Measurements from ENCODE around the gene MARCHF7. TPM values are rescaled to one million over a fixed set of nuclear protein-coding genes. Genes with fewer than 3 reads are reported as not detected.
"Not testable (repeated sequence)": the region's sequence is repeated elsewhere in the genome, so short reads cannot be mapped to it uniquely, and the experiment has no call there.

The MARCHF7 gene
- total RNA-seq, 1 experiment from 2014 or later = 78.0 TPM

DNA sequence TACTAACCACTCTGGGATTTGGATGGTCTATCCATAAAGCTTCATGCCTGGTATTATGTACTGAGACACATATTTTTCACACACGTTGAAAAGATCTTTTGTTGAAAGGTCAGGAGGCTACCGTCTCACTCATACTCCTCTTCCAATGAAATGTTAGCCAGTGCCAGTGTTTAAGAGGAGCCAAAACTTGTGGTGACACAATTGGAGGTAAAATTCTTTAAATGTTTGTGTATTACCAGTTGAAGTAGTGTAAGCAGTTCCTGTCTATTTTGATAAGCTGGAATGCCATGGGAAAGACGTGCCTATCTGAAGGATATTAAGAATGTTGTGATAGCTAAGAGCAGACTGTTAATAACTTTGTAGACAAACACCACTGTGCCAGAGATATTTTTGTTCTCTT is 32.1 kb downstream of the MARCHF7 start:
- no peak for DNase-seq
- H4K20me1 ChIP-seq (ENCODE audit: insufficient read depth, low read depth, low read length) = peaks cover 11% of the 10 kb centered on the region
- peaks cover 64% of the 10 kb centered on the region for H3K36me3 ChIP-seq (ENCODE audit: insufficient read depth, low read length)
- H3K9me2 ChIP-seq (replicated peaks; ENCODE audit: insufficient read depth, low read length) = no peaks in the 10 kb centered on the region
- H3K9ac ChIP-seq (ENCODE audit: low read length) = no peak overlapping the region
- peaks cover 88% of the 10 kb centered on the region for H3K79me2 ChIP-seq (ENCODE audit: low read length)
- H3K27ac ChIP-seq (ENCODE audit: low read length) = no peak overlapping the region
- H3K4me1 ChIP-seq (ENCODE audit: low read length) = no peaks in the 10 kb centered on the region
- H3K27me3 ChIP-seq (ENCODE audit: low read length) = no peaks in the 10 kb centered on the region
- H2AFZ ChIP-seq (ENCODE audit: low read length) = no peak overlapping the region
- H3K4me2 ChIP-seq (ENCODE audit: low read depth, low read length, poor library complexity, severe bottlenecking) = no peak overlapping the region
- H3K4me3 ChIP-seq (ENCODE audit: low read length) = no peak overlapping the region
- H3K9me3 ChIP-seq (ENCODE audit: low read length) = no peaks in the 10 kb centered on the region

DNA sequence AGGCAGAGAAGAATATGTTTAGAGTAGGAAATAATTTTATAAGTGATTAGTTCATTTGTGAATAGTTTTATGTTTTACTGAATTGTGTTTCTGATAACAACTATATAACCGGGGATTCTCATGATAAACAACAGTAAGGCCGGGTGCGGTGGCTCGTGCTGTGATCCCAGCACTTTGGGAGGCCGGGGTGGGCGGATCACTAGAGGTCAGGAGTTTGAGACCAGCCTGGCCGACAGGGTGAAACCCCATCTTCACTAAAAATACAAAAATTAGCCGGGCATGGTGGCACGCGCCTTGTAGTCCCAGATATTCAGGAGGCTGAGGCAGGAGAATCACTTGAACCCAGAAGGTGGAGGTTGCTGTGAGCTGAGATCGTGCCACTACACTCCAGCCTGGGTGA is 32.9 kb downstream of the MARCHF7 start:
- not testable (repeated sequence) for H3K27ac ChIP-seq (ENCODE audit: low read length); H3K9me2 ChIP-seq (replicated peaks; ENCODE audit: insufficient read depth, low read length); H3K9me3 ChIP-seq (ENCODE audit: low read length); H3K4me3 ChIP-seq (ENCODE audit: low read length); H2AFZ ChIP-seq (ENCODE audit: low read length); DNase-seq; H3K27me3 ChIP-seq (ENCODE audit: low read length); H3K9ac ChIP-seq (ENCODE audit: low read length); H3K4me1 ChIP-seq (ENCODE audit: low read length); H3K4me2 ChIP-seq (ENCODE audit: low read depth, low read length, poor library complexity, severe bottlenecking); H4K20me1 ChIP-seq (ENCODE audit: insufficient read depth, low read depth, low read length)
- peaks cover 86% of the 10 kb centered on the region for H3K79me2 ChIP-seq (ENCODE audit: low read length)
- peaks cover 65% of the 10 kb centered on the region for H3K36me3 ChIP-seq (ENCODE audit: insufficient read depth, low read length)

GRCh38 chr2:159748089-159748488 is 35.8 kb downstream of the MARCHF7 start:
- no peak overlapping the region for H2AFZ ChIP-seq (ENCODE audit: low read length)
- no peak overlapping the region for H3K9ac ChIP-seq (ENCODE audit: low read length)
- no peaks in the 10 kb centered on the region for H3K27me3 ChIP-seq (ENCODE audit: low read length)
- peaks cover 9% of the 10 kb centered on the region for H4K20me1 ChIP-seq (ENCODE audit: insufficient read depth, low read depth, low read length)
- peaks cover 83% of the 10 kb centered on the region for H3K79me2 ChIP-seq (ENCODE audit: low read length)
- no peaks in the 10 kb centered on the region for H3K9me3 ChIP-seq (ENCODE audit: low read length)
- H3K4me2 ChIP-seq (ENCODE audit: low read depth, low read length, poor library complexity, severe bottlenecking) = no peak overlapping the region
- no peak for DNase-seq
- H3K4me3 ChIP-seq (ENCODE audit: low read length) = no peak overlapping the region
- no peaks in the 10 kb centered on the region for H3K9me2 ChIP-seq (replicated peaks; ENCODE audit: insufficient read depth, low read length)
- H3K36me3 ChIP-seq (ENCODE audit: insufficient read depth, low read length) = peaks cover 74% of the 10 kb centered on the region
- H3K4me1 ChIP-seq (ENCODE audit: low read length) = peaks cover 6% of the 10 kb centered on the region; the same call in 1 of the 2 replicates
- H3K27ac ChIP-seq (ENCODE audit: low read length) = no peak overlapping the region

GRCh38 chr2:159750873-159751272 is 38.6 kb downstream of the MARCHF7 start:
- Histone ChIP-seq H3K9me2 (replicated peaks; ENCODE audit: insufficient read depth, low read length) (no peaks in the 10 kb centered on the region), H3K27me3 (ENCODE audit: low read length) (no peaks in the 10 kb centered on the region), H3K27ac (ENCODE audit: low read length) (no peak overlapping the region), H3K79me2 (ENCODE audit: low read length) (peaks cover 87% of the 10 kb centered on the region), H2AFZ (ENCODE audit: low read length) (no peak overlapping the region), H3K9ac (ENCODE audit: low read length) (no peak overlapping the region), H3K9me3 (ENCODE audit: low read length) (no peaks in the 10 kb centered on the region), H4K20me1 (ENCODE audit: insufficient read depth, low read depth, low read length) (peaks cover 23% of the 10 kb centered on the region), H3K4me2 (ENCODE audit: low read depth, low read length, poor library complexity, severe bottlenecking) (no peak overlapping the region), H3K4me1 (ENCODE audit: low read length) (peaks cover 9% of the 10 kb centered on the region; the same call in 1 of the 2 replicates), H3K36me3 (ENCODE audit: insufficient read depth, low read length) (peaks cover 75% of the 10 kb centered on the region), H3K4me3 (ENCODE audit: low read length) (no peak overlapping the region)
- no peak for DNase-seq

GRCh38 chr2:159753797-159754196 is 41.5 kb downstream of the MARCHF7 start:
- no peak for DNase-seq
- H3K4me2 ChIP-seq (ENCODE audit: low read depth, low read length, poor library complexity, severe bottlenecking) = no peak overlapping the region
- H3K4me3 ChIP-seq (ENCODE audit: low read length) = no peak overlapping the region
- no peaks in the 10 kb centered on the region for H3K9me3 ChIP-seq (ENCODE audit: low read length)
- peaks cover 85% of the 10 kb centered on the region for H3K79me2 ChIP-seq (ENCODE audit: low read length)
- H4K20me1 ChIP-seq (ENCODE audit: insufficient read depth, low read depth, low read length) = peaks cover 28% of the 10 kb centered on the region
- peaks cover 67% of the 10 kb centered on the region for H3K36me3 ChIP-seq (ENCODE audit: insufficient read depth, low read length)
- H3K4me1 ChIP-seq (ENCODE audit: low read length) = peaks cover 19% of the 10 kb centered on the region
- no peak overlapping the region for H3K27ac ChIP-seq (ENCODE audit: low read length)
- no peak overlapping the region for H2AFZ ChIP-seq (ENCODE audit: low read length)
- H3K9me2 ChIP-seq (replicated peaks; ENCODE audit: insufficient read depth, low read length) = no peaks in the 10 kb centered on the region
- H3K9ac ChIP-seq (ENCODE audit: low read length) = no peak overlapping the region
- H3K27me3 ChIP-seq (ENCODE audit: low read length) = no peaks in the 10 kb centered on the region

GRCh38 chr2:159755014-159755413 is 42.7 kb downstream of the MARCHF7 start:
- Histone ChIP-seq H2AFZ (ENCODE audit: low read length) (no peak overlapping the region), H3K27me3 (ENCODE audit: low read length) (no peaks in the 10 kb centered on the region), H3K4me3 (ENCODE audit: low read length) (no peak overlapping the region), H3K4me1 (ENCODE audit: low read length) (peaks cover 22% of the 10 kb centered on the region), H3K36me3 (ENCODE audit: insufficient read depth, low read length) (peaks cover 71% of the 10 kb centered on the region), H3K9me3 (ENCODE audit: low read length) (no peaks in the 10 kb centered on the region), H4K20me1 (ENCODE audit: insufficient read depth, low read depth, low read length) (peaks cover 32% of the 10 kb centered on the region), H3K27ac (ENCODE audit: low read length) (no peak overlapping the region), H3K9me2 (replicated peaks; ENCODE audit: insufficient read depth, low read length) (no peaks in the 10 kb centered on the region), H3K9ac (ENCODE audit: low read length) (no peak overlapping the region), H3K4me2 (ENCODE audit: low read depth, low read length, poor library complexity, severe bottlenecking) (no peak overlapping the region), H3K79me2 (ENCODE audit: low read length) (peaks cover 86% of the 10 kb centered on the region)
- DNase-seq = no peak

GRCh38 chr2:159755788-159756187 is 43.5 kb downstream of the MARCHF7 start:
- Histone ChIP-seq H3K9ac (ENCODE audit: low read length) (no peak overlapping the region), H2AFZ (ENCODE audit: low read length) (no peak overlapping the region), H3K27me3 (ENCODE audit: low read length) (no peaks in the 10 kb centered on the region), H3K4me1 (ENCODE audit: low read length) (peaks cover 22% of the 10 kb centered on the region), H3K9me3 (ENCODE audit: low read length) (no peaks in the 10 kb centered on the region), H4K20me1 (ENCODE audit: insufficient read depth, low read depth, low read length) (peaks cover 32% of the 10 kb centered on the region), H3K9me2 (replicated peaks; ENCODE audit: insufficient read depth, low read length) (no peaks in the 10 kb centered on the region), H3K36me3 (ENCODE audit: insufficient read depth, low read length) (peaks cover 78% of the 10 kb centered on the region), H3K4me2 (ENCODE audit: low read depth, low read length, poor library complexity, severe bottlenecking) (no peak overlapping the region), H3K27ac (ENCODE audit: low read length) (no peak overlapping the region), H3K4me3 (ENCODE audit: low read length) (no peak overlapping the region), H3K79me2 (ENCODE audit: low read length) (peaks cover 87% of the 10 kb centered on the region)
- no peak for DNase-seq

DNA sequence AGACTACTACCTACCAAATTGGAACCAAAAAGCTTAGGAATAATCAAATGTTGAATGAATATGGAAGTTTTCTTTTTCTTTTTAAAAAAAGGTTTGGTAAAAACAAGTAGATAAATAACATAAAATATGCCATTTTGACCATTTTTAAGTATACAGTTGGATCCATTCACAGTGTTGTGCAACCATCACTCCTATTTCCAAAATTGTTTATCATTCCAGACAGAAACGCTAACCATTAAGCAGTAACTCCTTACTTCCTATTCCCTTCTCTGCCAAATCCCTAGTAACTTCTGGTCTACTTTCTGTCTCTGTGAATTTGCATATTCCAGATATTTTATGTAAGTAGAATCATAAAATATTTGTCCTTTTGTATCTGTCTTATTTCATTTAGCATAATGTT is 45.9 kb downstream of the MARCHF7 start:
- H4K20me1 ChIP-seq (ENCODE audit: insufficient read depth, low read depth, low read length) = peaks cover 27% of the 10 kb centered on the region
- H2AFZ ChIP-seq (ENCODE audit: low read length) = no peak overlapping the region
- peaks cover 68% of the 10 kb centered on the region for H3K79me2 ChIP-seq (ENCODE audit: low read length)
- peaks cover 69% of the 10 kb centered on the region for H3K36me3 ChIP-seq (ENCODE audit: insufficient read depth, low read length)
- H3K9ac ChIP-seq (ENCODE audit: low read length) = no peak overlapping the region
- no peak overlapping the region for H3K4me3 ChIP-seq (ENCODE audit: low read length)
- H3K9me3 ChIP-seq (ENCODE audit: low read length) = no peaks in the 10 kb centered on the region
- no peak overlapping the region for H3K4me2 ChIP-seq (ENCODE audit: low read depth, low read length, poor library complexity, severe bottlenecking)
- no peak overlapping the region for H3K27ac ChIP-seq (ENCODE audit: low read length)
- H3K4me1 ChIP-seq (ENCODE audit: low read length) = peaks cover 16% of the 10 kb centered on the region
- no peak for DNase-seq
- H3K27me3 ChIP-seq (ENCODE audit: low read length) = no peaks in the 10 kb centered on the region
- H3K9me2 ChIP-seq (replicated peaks; ENCODE audit: insufficient read depth, low read length) = no peaks in the 10 kb centered on the region

DNA sequence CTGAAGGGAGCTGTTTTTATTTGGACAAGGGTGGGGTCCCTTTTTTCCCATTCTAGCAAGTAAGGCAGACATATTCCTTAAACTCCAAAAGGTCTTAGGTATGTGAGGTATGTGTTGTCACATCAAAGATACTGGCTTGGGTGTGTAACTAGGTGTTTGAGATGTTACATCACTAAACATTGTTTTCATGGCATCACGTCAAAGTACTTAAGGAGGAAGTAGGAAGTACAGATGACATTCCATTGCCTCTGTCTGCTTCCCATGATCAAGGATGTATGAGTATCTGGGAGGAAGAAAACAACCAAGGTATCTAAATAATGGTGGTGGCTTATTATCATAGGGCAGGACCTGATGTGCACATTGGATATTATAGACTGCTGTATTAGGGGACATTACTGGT is 46.4 kb downstream of the MARCHF7 start:
- Histone ChIP-seq H3K27me3 (ENCODE audit: low read length) (no peaks in the 10 kb centered on the region), H3K9me3 (ENCODE audit: low read length) (no peaks in the 10 kb centered on the region), H2AFZ (ENCODE audit: low read length) (no peak overlapping the region), H4K20me1 (ENCODE audit: insufficient read depth, low read depth, low read length) (peaks cover 23% of the 10 kb centered on the region), H3K4me3 (ENCODE audit: low read length) (no peak overlapping the region), H3K9ac (ENCODE audit: low read length) (no peak overlapping the region), H3K4me2 (ENCODE audit: low read depth, low read length, poor library complexity, severe bottlenecking) (no peak overlapping the region), H3K4me1 (ENCODE audit: low read length) (peaks cover 13% of the 10 kb centered on the region), H3K27ac (ENCODE audit: low read length) (no peak overlapping the region), H3K9me2 (replicated peaks; ENCODE audit: insufficient read depth, low read length) (no peaks in the 10 kb centered on the region), H3K79me2 (ENCODE audit: low read length) (peaks cover 67% of the 10 kb centered on the region), H3K36me3 (ENCODE audit: insufficient read depth, low read length) (peaks cover 68% of the 10 kb centered on the region)
- DNase-seq = no peak
